SHP77 (cell line): ENCODE measurements around the gene ELMO1.
"Not testable (repeated sequence)": the region's sequence is repeated elsewhere in the genome, so short reads cannot be mapped to it uniquely, and the experiment has no call there.

ENCODE experiments used
- DNase-seq, 2 experiments: peaks; one replicate each; lab custom pipeline; 2025; lab: John Stamatoyannopoulos, UW

ELMO1 gene

GRCh38 chr7:37193087-37193774 is 255.4 kb downstream of the ELMO1 start:
- DNase-seq: no peak

DNA sequence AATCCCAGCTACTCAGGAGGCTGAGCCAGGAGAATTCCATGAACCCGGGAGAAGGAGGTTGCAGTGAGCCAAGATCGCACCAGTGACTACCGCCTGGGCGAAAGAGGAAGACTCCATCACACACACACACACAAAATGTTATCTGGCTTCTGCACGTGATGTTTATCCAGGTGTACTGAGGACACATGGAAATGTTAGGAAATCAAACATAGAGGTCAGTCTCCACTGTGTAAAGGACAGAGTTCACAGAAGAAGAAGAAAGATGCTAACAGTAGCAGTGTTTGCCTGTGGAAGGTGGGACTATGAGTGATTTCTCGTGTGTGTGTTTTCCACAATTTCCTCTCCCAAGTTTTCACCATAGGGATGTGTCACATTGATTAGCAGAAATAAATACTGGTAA is 256.9 kb downstream of the ELMO1 start:
- peak in 1 of 2 experiments; percentile 8 for DNase-seq

DNA sequence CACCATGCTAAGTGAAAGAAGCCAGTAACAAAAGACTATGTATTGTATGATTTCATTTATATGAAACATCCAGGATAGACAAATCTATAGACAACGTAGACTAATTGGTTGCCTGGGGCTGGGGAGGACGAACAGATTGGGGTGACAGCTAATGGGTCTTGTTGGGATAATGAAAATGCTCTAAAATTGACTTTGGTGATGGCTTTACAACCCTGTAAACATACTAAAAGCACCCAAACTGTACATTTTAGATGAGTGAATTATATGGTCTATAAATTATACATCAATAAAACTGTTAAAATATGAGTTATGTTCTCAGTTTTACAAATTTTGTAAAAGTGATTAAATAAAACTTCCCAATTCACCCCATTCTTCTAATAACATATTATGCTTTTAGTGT is 261.5 kb downstream of the ELMO1 start:
- no peak for DNase-seq

- DNase-seq: no peak
These were observed 261.9 kb downstream of the ELMO1 start for GRCh38 chr7:37186753-37187152.

- DNase-seq: no peak
These were observed 267.1 kb downstream of the ELMO1 start for GRCh38 chr7:37181550-37181932.

DNA sequence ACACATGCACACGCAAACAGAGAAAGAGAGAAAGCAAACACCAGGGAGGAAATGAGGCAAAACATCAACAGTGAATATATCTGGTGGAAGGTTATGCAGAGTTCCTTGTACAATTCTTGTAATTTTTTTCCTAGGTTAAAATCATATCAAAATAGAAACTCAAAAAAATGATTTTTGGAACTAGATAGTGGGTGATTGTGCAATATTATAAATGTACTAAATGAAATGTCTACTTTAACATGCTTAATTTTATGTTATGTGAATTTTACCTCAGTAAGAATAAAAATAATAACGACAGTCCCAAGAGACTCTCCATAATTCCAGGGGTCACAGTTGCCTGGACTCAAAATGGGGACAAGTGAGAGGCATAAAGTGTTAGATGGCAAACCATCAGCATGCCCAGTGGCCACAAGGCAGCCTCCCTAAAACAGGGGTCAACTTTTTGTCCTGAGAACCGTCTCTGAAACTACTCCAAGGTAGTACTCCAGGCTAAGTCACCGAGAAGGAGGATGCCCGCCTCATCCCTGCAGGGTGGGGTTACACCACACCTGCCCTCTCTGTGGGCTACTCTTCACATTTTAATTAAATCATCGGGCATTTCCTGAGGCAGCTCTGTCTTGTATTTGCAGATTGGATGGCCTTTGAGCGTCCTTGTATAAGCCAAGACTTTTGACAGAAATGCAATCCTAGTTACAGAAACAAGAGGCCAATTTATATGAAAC is 267.7 kb downstream of the ELMO1 start:
- no peak for DNase-seq

DNA sequence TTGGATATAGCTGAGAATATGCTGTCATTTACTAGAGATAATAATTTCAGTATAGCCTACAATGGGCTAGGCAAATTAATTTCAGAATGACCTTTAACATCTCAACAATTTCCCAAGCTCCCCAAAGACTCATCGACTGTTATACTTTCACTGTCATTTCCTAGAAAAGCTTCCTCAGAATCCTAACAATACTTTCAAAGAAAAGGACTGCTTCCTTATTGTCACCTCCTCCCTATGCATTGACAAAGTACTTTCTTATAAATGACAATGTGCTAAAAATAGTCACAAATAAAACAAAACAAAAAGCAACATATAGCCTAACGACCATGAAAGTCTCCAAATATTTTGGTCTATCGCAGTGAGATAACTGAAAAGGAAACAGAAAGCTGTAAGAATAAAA is 272.6 kb downstream of the ELMO1 start:
- DNase-seq: no peak

DNA sequence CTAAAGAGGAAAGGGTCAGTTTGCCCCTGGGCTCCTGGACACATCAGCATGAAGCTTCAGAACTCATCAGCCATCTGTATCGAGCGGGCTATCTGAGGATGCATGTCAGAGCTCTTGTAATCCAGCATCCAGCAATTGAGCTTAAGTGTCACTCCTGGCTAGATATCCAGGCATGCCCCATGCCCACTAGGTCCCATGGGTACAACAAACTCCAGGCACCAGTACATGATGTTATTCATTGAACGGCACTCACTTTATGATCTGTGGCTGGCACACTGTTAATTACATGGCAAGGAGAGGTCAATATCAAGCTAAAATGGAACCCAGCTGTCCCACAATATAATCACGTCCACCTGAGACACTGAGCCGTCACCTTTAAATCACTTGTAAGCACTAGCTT is 274.2 kb downstream of the ELMO1 start:
- no peak for DNase-seq

GRCh38 chr7:37173670-37174069 is 275.0 kb downstream of the ELMO1 start:
- no peak for DNase-seq

- no peak for DNase-seq
These were observed 286.6 kb downstream of the ELMO1 start for GRCh38 chr7:37162106-37162505.

- no peak for DNase-seq
These were observed 288.0 kb downstream of the ELMO1 start for GRCh38 chr7:37160656-37161055.

- DNase-seq: no peak
These were observed 295.3 kb downstream of the ELMO1 start for GRCh38 chr7:37153376-37153775.

DNA sequence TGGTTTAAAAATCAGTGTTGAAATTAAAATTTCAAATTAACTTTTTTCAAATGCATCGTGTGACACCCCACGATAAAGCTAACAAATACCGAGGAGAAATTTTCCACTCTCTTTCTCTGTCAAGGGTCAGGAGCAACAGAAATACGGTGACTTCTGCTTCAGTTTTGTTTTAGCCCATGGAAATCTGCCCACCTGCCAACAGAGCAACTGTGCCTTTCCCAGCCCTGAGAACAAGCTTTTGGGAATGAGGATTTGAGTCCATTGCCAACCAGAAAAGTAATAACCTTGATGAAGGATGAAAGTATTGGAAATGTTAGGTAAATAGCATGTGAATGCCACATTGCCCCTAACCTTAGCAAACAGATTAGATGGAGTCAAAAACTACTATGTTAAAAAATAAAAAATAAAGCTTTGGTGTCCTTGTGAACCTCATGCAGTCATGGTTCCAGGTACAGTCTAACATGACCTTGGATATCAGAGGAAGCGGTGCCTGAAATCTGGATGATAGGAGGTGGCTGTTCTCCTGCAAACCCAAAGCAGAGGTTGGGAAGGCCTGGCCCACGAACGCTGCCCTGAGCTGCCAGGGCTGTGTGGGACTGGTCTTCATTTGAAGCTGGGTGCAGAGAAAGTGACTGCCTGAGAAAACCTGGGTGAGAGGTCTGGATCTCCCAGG is 296.8 kb downstream of the ELMO1 start:
- DNase-seq: no peak

DNA sequence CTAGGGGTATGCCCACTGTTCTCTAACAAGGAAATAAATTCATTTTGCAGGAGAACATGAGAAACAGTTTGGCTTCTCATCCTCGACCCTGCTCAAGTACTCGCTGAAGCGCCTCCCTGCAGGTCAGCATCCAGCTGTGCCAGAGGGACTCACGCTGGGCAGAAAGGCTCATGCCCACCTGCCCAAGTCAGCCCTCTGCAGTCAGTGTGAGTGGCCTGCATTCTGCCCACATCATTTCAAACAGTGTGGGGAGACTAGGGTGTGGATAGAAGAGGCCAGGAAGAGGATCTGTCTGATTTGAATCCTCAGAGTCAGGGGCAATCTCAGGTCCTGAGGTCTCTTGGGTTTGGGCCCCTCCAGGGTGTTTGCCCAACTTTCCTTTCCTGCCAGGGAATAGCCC is 297.8 kb downstream of the ELMO1 start:
- DNase-seq: no peak

- DNase-seq: no peak
These were observed 298.5 kb downstream of the ELMO1 start for GRCh38 chr7:37150180-37150579.

- no peak for DNase-seq
These were observed 298.9 kb downstream of the ELMO1 start for GRCh38 chr7:37149773-37150124.

DNA sequence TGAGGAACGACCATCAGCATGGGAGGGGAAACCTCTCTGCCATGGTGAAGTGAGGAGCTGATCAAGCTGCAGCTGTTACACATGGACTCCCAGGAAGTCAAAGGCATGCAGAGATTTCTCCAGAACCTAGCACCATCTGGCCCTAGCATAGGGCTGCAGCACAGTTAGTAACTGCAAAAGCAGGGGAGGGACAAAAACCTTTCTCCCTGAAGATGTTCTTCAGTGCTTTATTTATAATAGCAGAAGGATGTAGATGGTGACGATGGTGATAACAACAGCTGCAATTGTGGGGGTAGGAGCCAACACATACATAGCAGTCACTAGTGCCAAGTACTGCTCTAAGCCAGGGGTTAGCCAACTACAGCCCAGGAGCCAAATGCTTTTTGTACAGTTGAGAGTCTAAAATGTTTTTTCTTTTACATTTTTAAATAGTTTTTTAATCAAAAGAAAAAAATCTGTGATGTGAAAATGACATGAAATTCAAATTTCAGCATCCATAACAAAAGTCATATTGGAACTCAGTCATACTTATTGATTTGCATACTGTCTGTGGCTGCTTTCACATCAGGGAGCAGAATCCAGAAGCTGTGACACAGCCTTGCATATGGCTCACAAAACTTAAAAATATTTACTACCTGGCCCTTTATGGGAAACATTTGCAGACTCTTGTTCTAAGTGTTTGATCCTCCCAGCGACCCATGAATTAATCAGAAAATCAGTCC is 299.5 kb downstream of the ELMO1 start:
- no peak for DNase-seq

- DNase-seq: no peak
These were observed 303.0 kb downstream of the ELMO1 start for GRCh38 chr7:37145682-37146081.

DNA sequence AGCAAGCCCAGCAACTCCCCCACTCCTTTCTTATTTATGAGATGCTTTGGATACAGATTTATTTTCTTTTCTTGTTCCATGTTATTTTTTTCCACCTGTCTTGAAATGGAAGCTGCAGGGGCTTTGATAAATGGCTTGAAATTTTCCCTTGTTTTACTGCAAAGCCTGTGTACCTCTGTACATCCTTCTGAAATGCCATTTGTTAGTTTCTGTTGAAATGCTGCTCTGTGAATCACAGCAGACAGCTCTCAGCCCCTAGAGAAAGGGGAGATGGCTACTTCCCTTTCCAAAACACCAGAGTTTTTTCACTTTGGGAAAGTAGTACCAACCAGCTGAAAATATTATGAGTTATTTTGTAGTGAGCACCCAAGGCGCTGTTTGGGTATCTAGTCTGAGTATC is 304.2 kb downstream of the ELMO1 start:
- no peak for DNase-seq

GRCh38 chr7:37142958-37143357 is 305.7 kb downstream of the ELMO1 start:
- DNase-seq: no peak

DNA sequence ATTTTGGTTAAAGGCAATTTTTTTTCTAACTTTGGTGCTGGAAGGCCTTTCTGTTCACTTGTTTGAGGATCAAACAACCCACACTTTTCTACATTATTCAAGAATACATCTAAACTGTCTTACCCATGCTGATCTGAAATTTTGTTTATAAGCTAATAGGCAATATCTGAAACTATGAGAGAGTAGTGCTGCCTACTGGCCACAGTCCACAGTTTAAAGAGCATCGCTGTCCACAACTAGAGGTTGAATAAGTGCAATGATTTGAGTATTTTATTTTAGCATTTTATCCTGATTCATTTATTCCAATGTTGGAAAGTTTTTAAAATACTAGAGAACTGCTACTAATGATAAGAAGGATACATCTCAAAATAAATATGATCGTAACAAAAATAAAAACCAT is 306.9 kb downstream of the ELMO1 start:
- no peak for DNase-seq

- DNase-seq: not testable (repeated sequence)
These were observed 314.8 kb downstream of the ELMO1 start for GRCh38 chr7:37133902-37134301.

- no peak for DNase-seq
These were observed 316.8 kb downstream of the ELMO1 start for GRCh38 chr7:37131855-37132254.
